ENCODE results near the gene TFF3. TPM values are rescaled to one million over a fixed set of nuclear protein-coding genes. Genes with fewer than 3 reads are reported as not detected.

TFF3 gene
- total RNA-seq, 1 donor, result not detected

GRCh38 chr21:42279341-42279871 lies 35.8 kb downstream of the TFF3 start:
- no peak overlapping the region for H3K4me3 ChIP-seq (ENCODE audit: low read depth, low read length)
- TF ChIP-seq, protein P1, sequence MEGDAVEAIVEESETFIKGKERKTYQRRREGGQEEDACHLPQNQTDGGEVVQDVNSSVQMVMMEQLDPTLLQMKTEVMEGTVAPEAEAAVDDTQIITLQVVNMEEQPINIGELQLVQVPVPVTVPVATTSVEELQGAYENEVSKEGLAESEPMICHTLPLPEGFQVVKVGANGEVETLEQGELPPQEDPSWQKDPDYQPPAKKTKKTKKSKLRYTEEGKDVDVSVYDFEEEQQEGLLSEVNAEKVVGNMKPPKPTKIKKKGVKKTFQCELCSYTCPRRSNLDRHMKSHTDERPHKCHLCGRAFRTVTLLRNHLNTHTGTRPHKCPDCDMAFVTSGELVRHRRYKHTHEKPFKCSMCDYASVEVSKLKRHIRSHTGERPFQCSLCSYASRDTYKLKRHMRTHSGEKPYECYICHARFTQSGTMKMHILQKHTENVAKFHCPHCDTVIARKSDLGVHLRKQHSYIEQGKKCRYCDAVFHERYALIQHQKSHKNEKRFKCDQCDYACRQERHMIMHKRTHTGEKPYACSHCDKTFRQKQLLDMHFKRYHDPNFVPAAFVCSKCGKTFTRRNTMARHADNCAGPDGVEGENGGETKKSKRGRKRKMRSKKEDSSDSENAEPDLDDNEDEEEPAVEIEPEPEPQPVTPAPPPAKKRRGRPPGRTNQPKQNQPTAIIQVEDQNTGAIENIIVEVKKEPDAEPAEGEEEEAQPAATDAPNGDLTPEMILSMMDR (IDR thresholded peaks at IDR 0.05; ENCODE audit: insufficient read depth, low read length), result no peak
- no peak for DNase-seq (ENCODE audit: low read depth)

DNA sequence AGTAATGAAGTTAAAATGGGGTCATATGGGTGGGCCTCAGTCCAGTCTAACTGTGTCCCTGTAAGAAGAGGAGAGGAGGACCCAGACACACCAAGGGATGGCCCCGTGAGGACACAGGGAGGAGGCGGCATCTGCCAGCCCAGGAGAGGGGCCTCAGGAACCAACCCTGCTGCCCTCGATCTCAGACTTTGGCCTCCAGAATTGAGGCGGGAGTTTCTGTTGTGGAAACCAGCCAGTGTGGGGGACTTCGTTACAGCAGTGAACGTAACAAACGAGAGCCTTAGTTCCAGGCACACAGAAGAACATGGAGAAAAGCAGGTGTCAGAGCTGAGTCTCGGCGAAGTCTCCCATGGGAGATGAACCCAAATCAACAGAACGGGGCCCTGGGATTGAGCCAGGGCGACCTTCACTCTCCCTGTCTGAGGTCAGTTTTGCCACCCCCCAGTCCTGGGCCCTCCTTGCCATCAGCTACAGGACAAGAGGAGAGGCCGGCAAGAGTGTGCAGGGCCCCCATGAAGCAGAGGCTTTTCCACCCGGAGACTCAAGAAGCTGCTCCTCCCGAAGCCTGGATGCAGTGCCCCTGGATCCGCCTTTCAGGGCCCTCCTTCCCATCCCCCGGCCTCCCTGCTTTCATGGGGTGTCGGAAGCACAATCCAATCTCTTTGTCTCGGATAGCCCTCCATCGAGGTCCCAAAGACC lies 36.6 kb downstream of the TFF3 start:
- TF ChIP-seq, protein P1 (IDR thresholded peaks at IDR 0.05; ENCODE audit: insufficient read depth, low read length), result no peak
- H3K4me3 ChIP-seq (ENCODE audit: low read depth, low read length), result no peak overlapping the region
- DNase-seq (ENCODE audit: low read depth), result no peak

DNA sequence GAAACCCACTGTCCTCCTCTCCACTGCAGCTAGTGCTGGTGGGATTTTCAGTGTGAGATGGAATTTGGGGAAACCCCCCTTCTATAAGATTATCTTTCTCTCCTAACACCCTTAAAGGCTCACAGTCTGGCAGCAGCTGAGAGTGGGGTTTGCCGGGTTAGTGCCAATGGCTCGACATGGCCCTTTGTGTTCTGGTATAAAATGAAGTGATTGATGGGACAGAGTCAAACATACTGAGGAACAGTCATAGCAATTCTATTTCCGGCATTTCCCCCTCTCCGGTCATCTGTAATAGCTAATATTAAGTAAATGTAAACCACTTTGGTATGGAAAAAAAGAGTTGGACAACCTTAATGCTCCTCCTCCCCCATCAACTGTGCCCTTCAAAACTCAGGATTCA lies 37.6 kb downstream of the TFF3 start:
- DNase-seq (ENCODE audit: low read depth), result no peak
- TF ChIP-seq, protein P1 (IDR thresholded peaks at IDR 0.05; ENCODE audit: insufficient read depth, low read length), result no peak
- H3K4me3 ChIP-seq (ENCODE audit: low read depth, low read length), result no peak overlapping the region

DNA sequence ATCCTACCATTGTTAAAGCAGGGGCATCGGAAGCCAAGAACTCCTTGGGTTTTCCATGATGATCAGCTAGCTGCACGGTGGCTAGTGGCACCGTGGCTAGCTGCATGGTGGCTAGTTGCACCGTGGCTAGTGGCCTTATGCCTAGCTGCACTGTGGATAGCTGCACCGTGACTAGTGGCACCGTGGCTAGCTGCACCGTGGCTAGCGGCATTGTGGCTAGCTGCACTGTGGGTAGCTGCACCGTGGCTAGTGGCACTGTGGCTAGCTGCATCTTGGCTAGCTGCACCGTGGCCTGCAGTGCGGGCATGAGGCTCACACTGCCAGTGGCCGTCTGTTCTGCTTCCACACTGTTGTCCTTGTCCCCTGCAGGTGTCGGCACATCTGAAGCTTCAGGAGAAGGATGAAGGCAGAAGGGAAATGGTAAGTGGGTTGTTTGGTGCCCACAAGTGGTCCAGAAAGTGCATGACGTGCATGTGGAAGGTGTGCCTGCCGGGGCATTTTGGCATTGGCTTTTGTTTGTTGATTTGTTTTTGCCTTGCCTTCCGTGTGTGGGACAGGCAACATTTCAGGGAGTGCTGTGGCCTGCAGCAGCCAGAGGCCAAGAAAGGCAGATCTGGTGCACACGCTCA lies 38.6 kb downstream of the TFF3 start:
- H3K4me3 ChIP-seq (ENCODE audit: low read depth, low read length), result no peak overlapping the region
- TF ChIP-seq, protein P1 (IDR thresholded peaks at IDR 0.05; ENCODE audit: insufficient read depth, low read length), result no peak
- DNase-seq (ENCODE audit: low read depth), result no peak

DNA sequence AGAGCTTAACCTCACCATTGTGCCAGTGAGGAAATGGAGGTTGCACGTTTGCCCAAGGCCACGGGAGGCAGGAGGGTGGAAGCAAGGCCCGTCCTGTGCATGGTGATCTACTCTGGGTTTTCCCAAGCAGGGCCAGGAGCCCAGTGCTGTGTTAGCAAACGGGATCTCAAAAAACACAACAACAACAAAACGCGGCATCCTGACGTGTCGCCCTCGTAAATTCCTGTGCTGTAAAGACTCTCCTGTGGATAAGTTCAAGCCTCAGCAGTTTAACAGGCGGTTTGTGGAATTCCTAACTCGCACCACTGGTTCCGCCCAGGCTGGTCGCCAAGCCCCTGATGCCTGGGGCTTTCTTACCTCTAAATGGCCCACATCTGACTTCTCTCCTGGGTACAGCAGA lies 39.1 kb downstream of the TFF3 start:
- TF ChIP-seq, protein P1 (IDR thresholded peaks at IDR 0.05; ENCODE audit: insufficient read depth, low read length), result no peak
- DNase-seq (ENCODE audit: low read depth), result no peak
- no peak overlapping the region for H3K4me3 ChIP-seq (ENCODE audit: low read depth, low read length)

DNA sequence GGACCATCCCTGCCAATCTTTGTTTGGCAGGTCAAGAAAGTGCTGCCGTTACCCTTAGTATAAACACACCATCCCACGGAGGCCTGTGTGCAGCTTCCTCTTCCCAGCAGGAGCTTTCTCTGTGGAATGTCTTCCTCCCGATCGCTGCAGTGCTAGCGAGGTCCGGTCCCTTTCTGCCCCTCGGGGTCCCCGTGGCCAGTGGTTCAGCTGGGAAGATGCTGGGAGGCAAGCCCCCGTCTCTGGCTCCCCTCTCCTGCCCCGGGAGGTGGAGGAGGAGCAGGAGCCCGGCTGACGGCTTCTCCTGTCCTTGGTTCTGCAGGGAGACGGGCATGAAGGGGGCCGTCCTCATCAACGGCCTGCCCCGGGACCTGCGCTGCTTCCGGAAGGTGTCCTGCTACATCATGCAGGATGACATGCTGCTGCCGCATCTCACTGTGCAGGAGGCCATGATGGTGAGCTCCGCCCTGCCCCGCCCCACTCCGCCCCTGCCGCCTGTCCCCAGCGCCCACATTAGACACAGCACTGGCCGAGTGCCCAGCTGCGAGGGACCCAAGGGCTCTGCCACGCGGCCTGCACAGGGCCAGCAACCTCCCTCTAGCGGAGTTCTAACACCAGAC lies 42.1 kb downstream of the TFF3 start:
- H3K4me3 ChIP-seq (ENCODE audit: low read depth, low read length), result no peak overlapping the region
- TF ChIP-seq, protein P1 (IDR thresholded peaks at IDR 0.05; ENCODE audit: insufficient read depth, low read length), result no peak
- DNase-seq (ENCODE audit: low read depth), result no peak
